Stimulated activated memory B cell treated with anti-CD40 and anti-IgM and Interleukin-4, amounts not matched to agents 10 μg/mL and 1 μg/mL and 100 μg/mL, for 72 hours (primary cell): ENCODE data around the gene TXNDC9.
A peak's percentile ranks its signal among the peaks of the same experiment; 100 is the strongest.
"Not testable (repeated sequence)": the region's sequence is repeated elsewhere in the genome, so short reads cannot be mapped to it uniquely, and the experiment has no call there.

Experiments used
- ATAC-seq: fragments of 150-1000 bp; cut with Tn5 transposase; 2 replicates; pipeline ENCODE4 v1.10.0; 2021
- H3K27ac Mint-ChIP-seq: one replicate; pipeline ENCODE4 v1.8.0; 2022; ENCODE audit warnings: mild to moderate bottlenecking, mixed read lengths
- H3K27me3 Mint-ChIP-seq: one replicate; pipeline ENCODE4 v1.8.0; 2022; ENCODE audit warnings: mixed read lengths
- H3K36me3 Mint-ChIP-seq: one replicate; pipeline ENCODE4 v1.8.0; 2022; ENCODE audit warnings: mixed read lengths
- H3K4me1 Mint-ChIP-seq: one replicate; pipeline ENCODE4 v1.8.0; 2022; ENCODE audit warnings: mixed read lengths
- H3K4me3 Mint-ChIP-seq: one replicate; pipeline ENCODE4 v1.8.0; 2022; ENCODE audit warnings: mild to moderate bottlenecking, moderate library complexity, mixed read lengths
- H3K9me3 Mint-ChIP-seq: one replicate; pipeline ENCODE4 v1.8.0; 2022; ENCODE audit warnings: mixed read lengths

Gene TXNDC9

DNA sequence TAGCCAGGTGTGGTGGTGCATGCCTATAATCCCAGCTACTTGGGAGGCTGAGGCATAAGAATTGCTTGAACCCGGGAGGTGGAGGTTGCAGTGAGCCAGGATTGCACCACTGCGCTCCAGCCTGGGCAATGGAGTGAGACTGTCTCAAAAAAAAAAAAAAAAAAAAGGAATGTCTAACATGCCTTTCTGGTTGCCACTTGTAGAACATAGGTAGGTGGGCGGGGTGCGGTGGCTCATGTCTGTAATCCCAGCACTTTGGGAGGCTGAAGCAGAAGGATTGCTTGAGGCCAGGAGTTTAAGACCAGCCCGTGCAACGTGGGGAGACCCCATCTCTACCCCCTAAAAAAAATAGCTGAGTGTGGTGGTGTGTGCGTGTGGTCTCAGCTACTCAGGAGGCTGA lies 9.3 kb upstream of the TXNDC9 start:
- H3K27me3 Mint-ChIP-seq, ATAC-seq, H3K9me3 Mint-ChIP-seq: not testable (repeated sequence)

DNA sequence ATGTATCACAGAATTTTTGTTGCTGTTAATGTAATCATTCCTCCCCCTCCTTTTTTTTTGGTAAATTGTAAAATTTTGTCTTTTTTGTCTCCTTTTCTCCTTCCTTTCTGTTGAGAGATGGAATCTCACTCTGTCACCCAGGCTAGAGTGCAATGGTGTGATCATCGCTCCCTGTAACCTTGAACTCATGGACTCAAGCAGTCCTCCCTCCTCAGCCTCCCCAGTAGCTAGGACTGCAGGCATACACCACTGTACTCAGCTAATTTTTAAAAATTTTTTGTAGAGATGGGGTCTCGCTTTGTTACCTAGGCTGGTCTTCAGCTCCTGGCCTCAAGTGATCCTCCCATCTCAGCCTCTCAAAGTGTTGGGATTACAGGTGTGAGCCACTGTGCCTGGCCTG lies 6.4 kb upstream of the TXNDC9 start:
- Mint-ChIP-seq H3K4me3 (no peak overlapping the region), H3K4me1 (peaks cover 52% of the 10 kb centered on the region), H3K36me3 (peaks cover 14% of the 10 kb centered on the region), H3K9me3 (no peaks in the 10 kb centered on the region), H3K27me3 (no peaks in the 10 kb centered on the region), H3K27ac (no peak overlapping the region)
- no peak for ATAC-seq

More for the DNA sequence above, 9.3 kb upstream of the TXNDC9 start:
- H3K4me1 Mint-ChIP-seq: peaks cover 74% of the 10 kb centered on the region
- not testable (repeated sequence) for H3K27ac Mint-ChIP-seq, H3K4me3 Mint-ChIP-seq
- H3K36me3 Mint-ChIP-seq: peaks cover 14% of the 10 kb centered on the region

DNA sequence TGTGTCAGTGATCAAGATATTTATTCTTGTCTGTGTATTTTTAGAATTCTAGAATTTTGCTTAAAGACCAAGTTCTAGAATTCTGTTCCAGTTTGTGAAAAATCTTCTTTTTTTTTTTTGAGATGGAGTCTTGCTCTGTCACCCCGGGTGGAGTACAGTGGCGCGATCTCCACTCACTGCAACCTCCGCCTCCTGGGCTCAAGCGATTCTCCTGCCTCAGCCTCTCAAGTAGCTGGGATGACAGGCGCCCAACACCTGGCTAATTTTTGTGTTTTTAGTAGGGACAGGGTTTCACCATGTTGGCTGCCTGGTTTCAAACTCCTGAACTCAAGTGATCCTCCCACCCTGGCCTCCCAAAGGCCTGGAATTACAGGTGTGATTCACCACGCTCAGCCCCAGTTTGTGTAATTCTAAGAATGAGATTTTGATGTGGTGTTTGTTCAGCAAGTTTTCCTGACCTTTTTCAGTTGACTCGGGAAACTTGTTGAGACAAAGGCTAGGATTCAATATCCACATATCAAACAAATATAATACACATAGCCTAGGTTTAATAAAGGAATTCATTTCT lies 4.6 kb upstream of the TXNDC9 start:
- Mint-ChIP-seq H3K27ac (no peak overlapping the region), H3K27me3 (no peaks in the 10 kb centered on the region), H3K4me1 (peaks cover 49% of the 10 kb centered on the region), H3K9me3 (no peaks in the 10 kb centered on the region), H3K36me3 (peaks cover 14% of the 10 kb centered on the region), H3K4me3 (no peak overlapping the region)
- no peak for ATAC-seq

DNA sequence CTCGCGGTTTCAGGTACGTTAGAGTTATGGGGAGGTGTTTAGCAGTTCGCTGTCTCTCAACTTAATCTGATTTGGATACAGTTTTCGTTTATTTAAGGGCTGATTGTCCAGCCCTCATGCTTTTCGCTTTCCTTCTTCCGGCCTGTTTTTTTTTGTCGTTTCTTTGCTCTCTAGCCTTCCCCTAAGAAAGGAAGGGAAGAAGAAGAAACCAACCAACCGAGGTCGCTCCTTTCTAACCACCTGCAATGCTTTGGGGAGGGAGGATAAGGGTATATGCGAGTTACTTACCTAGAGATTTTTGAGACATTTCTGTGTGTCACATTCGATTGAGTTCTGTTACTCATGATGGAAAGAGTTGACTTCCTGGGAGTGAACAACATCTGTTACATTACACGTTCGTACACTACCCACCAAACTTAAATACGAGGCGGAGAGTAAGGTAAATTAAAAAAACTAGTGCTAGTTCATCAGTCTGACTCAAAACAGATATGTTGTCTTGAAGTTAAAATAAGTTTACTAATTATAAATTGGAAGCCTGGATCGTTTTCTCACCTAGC lies 2.0 kb upstream of the TXNDC9 start:
- peaks cover 9% of the 10 kb centered on the region for H3K36me3 Mint-ChIP-seq
- no peak overlapping the region for H3K4me3 Mint-ChIP-seq
- no peak for ATAC-seq
- H3K27me3 Mint-ChIP-seq: no peaks in the 10 kb centered on the region
- H3K27ac Mint-ChIP-seq: no peak overlapping the region
- H3K9me3 Mint-ChIP-seq: no peaks in the 10 kb centered on the region
- H3K4me1 Mint-ChIP-seq: peaks cover 35% of the 10 kb centered on the region

DNA sequence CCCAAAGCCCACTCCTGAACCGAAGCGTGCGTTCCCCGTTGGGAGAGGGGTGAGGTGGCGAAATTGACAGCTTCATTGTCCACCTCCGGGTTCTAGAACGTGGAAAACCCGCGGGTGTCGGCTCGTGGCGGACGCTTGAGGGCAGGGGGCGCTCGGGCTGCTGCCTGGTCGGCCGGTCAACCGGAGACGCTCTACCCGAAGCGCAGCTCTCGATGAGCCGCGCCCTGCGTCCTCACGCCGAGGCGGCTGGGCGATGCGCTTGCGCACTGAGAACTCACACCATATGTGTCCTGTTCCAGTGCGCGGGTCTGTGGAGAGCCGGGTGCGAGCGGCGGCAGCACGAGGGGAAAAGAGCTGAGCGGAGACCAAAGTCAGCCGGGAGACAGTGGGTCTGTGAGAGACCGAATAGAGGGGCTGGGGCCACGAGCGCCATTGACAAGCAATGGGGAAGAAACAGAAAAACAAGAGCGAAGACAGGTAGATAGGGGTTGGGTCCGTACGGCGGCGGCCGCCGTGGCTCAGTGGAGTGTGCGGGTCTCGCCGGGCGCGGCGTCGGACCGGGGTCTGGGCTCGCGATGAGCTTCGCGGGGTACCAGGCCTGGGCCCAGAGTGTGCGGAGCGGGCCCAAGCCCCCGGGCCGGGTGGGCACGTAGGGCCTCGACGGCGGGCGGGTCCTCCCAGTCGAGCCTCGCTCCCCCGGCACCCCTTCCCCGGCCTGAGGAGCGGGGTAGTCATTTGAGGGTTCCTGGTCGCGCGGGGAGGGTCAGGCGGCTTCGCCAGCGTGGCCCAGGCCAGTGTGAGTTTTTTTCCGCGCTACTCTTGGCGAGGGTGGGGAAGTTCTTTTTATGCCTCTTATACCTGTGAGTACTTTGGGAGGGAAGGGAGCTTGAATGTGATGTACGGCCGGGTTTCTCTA lies 1.2 kb upstream of the TXNDC9 start, which contains the start of gene EIF5B:
Gene EIF5B (plus strand): TSS at position 277 of the 916 bp plus-strand sequence. CDS start 166 bp downstream, at position 443.
- H3K4me1 Mint-ChIP-seq: peaks cover 28% of the 10 kb centered on the region
- no peak within 1 kb of the TSS for H3K4me3 Mint-ChIP-seq
- no peaks in the 10 kb centered on the region for H3K9me3 Mint-ChIP-seq
- H3K36me3 Mint-ChIP-seq: peaks cover 6% of the 10 kb centered on the region
- H3K27me3 Mint-ChIP-seq: no peaks in the 10 kb centered on the region
- no peak within 1 kb of the TSS for H3K27ac Mint-ChIP-seq
- peak; percentile 90 for ATAC-seq

DNA sequence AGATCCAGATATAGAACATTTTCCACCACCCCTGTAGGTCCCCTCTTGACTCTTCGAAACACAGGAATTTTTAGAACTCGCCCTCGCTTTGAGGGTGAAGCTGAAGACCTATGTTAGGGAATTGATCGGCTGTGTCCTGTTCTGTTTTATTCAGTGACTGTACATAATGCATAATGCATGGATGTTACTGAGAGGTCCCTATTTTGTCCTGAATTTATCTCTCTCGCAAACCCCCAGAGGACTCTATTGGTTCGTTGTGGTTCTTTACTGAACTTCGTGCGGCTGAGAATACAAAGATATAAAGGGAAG lies 625 bp upstream of the TXNDC9 start:
- H3K4me1 Mint-ChIP-seq: peaks cover 22% of the 10 kb centered on the region
- no peak overlapping the region for H3K4me3 Mint-ChIP-seq

DNA sequence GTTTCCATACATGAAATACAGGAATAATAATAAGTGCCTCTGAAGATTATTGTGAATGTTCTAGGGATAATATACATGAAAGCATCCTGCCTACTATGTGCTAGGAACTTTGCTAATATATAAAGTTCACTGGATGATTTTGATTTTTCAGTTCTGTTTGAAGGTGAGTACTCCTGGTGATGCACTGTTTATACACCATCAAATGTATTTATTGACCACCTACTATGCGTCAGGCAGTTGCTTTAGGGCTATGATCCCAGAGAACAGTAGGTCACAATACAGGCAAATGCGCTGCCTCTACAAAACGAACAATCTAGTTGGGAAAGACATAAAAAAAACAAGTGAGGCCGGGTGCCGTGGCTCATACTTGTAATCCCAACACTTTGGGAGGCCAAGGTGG lies 10.7 kb downstream of the TXNDC9 start:
- Mint-ChIP-seq H3K27ac (no peak overlapping the region), H3K4me1 (peaks cover 5% of the 10 kb centered on the region), H3K9me3 (no peaks in the 10 kb centered on the region), H3K4me3 (no peak overlapping the region), H3K27me3 (no peaks in the 10 kb centered on the region), H3K36me3 (peaks cover 54% of the 10 kb centered on the region)
- no peak for ATAC-seq

More for the DNA sequence above, 625 bp upstream of the TXNDC9 start:
- H3K27ac Mint-ChIP-seq: no peak overlapping the region
- no peaks in the 10 kb centered on the region for H3K9me3 Mint-ChIP-seq
- peak; percentile 22 for ATAC-seq
- H3K27me3 Mint-ChIP-seq: no peaks in the 10 kb centered on the region
- H3K36me3 Mint-ChIP-seq: peaks cover 8% of the 10 kb centered on the region

DNA sequence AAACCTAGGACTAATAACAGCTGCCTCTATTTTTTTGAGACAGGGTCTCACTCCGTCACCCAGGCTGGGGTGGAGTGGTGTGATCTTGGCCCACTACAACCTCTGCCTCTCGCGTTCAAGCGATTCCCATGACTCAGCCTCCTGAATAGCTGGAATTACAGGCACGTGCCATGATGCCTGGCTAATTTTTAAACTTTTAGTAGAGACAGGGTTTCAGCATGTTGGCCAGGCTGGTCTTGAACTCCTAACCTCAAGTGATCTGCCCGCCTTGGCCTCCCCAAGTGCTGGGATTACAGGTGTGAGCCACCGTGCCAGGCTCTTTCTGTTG lies 18.3 kb downstream of the TXNDC9 start:
- not testable (repeated sequence) for H3K4me3 Mint-ChIP-seq, ATAC-seq, H3K27ac Mint-ChIP-seq, H3K4me1 Mint-ChIP-seq, H3K9me3 Mint-ChIP-seq, H3K27me3 Mint-ChIP-seq
- H3K36me3 Mint-ChIP-seq: peaks cover 52% of the 10 kb centered on the region

DNA sequence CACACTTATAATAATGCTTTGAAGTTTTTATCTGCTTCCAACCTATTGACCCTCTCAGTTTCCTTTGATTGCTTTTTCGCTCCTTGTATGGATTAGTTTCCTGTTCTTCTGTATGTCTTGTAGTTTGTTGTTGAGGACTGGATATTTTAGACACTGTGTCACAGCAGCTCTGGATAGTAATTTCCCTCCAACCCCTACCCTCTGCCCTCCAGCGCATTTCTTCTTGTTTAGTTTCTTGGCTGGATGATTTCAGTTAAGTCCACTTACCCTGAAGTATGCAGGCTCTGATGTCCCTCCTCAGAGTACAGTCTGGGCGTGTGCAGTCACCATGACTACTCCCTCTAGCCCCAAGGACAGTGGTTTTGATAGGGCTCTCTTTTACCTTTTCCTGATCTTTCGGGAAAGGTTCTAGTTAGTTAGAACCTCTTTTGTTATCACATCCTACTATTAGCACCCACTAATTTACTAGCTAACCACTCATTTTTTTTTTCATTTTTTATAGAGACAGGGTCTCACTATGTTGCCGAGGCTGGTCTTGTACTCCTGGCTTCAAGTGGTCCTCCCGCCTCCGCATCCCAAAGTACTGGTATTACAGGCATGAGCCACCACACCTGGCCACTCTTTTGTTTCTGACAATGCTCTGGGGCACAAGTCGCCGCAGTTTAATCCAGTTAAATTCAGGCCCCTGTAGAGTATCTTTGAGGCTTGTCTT lies 18.8 kb downstream of the TXNDC9 start:
- H3K4me3 Mint-ChIP-seq: no peak overlapping the region
- no peak for ATAC-seq
- peaks cover 5% of the 10 kb centered on the region for H3K9me3 Mint-ChIP-seq
- peaks cover 52% of the 10 kb centered on the region for H3K36me3 Mint-ChIP-seq
- H3K27ac Mint-ChIP-seq: no peak overlapping the region
- H3K27me3 Mint-ChIP-seq: no peaks in the 10 kb centered on the region
- H3K4me1 Mint-ChIP-seq: no peaks in the 10 kb centered on the region

DNA sequence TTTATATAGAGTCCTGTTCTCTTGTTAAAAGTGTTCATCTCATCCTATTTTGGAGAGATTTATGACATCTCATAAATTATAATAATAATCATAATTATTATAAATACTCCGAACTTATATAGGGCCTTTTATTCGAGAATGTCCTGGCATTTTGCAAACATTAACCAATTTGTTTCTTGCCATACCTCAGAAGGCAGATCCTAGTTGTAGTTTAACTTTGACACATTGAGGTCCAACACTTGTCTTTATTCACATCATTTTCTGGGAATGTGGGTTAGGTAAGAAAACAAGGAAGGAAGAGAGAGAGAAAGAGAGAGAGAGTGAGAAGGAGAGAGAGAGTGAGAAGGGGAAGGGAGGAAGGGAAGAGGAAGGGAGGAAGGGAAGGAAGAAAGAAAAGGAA lies 35.0 kb downstream of the TXNDC9 start, which contains the start of gene LYG1:
Gene LYG1 (minus strand): TSS at position 101 of the 400 bp plus-strand sequence. CDS start 5,527 bp downstream, outside the sequence.
- H3K27ac Mint-ChIP-seq, H3K9me3 Mint-ChIP-seq, H3K27me3 Mint-ChIP-seq, ATAC-seq, H3K4me3 Mint-ChIP-seq, H3K4me1 Mint-ChIP-seq: not testable (repeated sequence)
- H3K36me3 Mint-ChIP-seq: peaks cover 50% of the 10 kb centered on the region

DNA sequence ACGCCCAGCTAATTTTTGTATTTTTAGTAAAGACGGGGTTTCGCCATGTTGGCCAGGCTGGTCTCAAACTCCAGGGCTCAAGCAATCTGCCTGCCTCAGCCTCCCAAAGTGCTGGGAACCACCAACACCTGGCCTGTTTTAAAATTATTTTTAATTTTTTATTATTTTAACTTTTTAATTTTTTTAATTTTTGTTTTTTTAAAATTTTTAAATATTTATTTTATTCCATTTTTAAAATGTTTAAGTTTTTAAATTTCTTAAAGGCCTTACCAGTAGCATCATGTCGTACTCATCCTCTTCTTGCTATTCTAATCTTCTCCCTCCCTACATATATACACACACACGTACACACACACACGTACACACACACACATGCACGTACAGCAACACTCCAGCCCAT lies 36.6 kb downstream of the TXNDC9 start:
- Mint-ChIP-seq H3K36me3 (peaks cover 47% of the 10 kb centered on the region), H3K4me1 (no peaks in the 10 kb centered on the region), H3K4me3 (no peak overlapping the region), H3K27ac (no peak overlapping the region), H3K9me3 (peaks cover 3% of the 10 kb centered on the region), H3K27me3 (no peaks in the 10 kb centered on the region)
- no peak for ATAC-seq

DNA sequence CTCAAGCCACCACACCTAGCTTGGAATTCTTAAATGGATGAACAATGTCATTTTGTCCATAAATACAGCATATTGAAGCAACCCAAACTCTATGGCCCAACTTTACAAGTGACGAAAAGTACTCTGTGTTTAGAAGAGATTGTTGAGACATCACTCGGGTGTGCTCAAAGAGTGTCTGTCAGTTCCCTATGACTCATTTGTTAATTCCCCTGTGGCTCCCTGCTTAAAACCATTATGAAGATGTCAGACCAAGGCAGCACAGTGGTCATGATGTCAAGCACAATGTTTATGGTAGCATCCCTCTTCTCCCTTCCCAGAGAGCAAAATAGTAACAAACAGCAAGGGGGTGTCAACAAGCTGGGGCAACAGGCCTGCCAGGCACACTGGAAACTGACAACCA lies 38.1 kb downstream of the TXNDC9 start:
- peaks cover 3% of the 10 kb centered on the region for H3K9me3 Mint-ChIP-seq

DNA sequence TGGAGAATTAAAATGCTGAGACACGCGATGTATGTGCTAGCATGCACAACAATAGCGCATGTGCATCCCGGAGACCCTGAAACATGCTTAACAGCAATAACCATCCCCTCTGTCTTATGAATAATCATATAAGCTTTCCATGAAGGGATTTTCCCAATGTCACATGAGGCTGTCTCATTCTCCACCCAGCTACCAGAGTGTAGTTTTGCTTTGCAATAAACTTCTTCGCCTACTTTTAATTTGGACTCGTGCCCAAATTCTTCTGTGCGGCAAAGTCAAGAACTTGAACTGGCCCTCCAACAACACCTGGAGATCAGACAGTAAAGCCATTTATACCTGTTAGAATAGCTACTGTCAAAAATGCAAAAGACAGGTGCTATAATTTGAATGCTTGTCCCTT lies 50.6 kb downstream of the TXNDC9 start:
- H3K4me3 Mint-ChIP-seq: no peak overlapping the region
- no peaks in the 10 kb centered on the region for H3K4me1 Mint-ChIP-seq
- H3K9me3 Mint-ChIP-seq: peaks cover 5% of the 10 kb centered on the region
- ATAC-seq: no peak
- no peak overlapping the region for H3K27ac Mint-ChIP-seq
- H3K36me3 Mint-ChIP-seq: peaks cover 51% of the 10 kb centered on the region
- H3K27me3 Mint-ChIP-seq: no peaks in the 10 kb centered on the region

More for the DNA sequence above, 38.1 kb downstream of the TXNDC9 start:
- Mint-ChIP-seq H3K4me1 (no peaks in the 10 kb centered on the region), H3K27me3 (no peaks in the 10 kb centered on the region), H3K36me3 (peaks cover 37% of the 10 kb centered on the region), H3K4me3 (no peak overlapping the region), H3K27ac (no peak overlapping the region)
- no peak for ATAC-seq

DNA sequence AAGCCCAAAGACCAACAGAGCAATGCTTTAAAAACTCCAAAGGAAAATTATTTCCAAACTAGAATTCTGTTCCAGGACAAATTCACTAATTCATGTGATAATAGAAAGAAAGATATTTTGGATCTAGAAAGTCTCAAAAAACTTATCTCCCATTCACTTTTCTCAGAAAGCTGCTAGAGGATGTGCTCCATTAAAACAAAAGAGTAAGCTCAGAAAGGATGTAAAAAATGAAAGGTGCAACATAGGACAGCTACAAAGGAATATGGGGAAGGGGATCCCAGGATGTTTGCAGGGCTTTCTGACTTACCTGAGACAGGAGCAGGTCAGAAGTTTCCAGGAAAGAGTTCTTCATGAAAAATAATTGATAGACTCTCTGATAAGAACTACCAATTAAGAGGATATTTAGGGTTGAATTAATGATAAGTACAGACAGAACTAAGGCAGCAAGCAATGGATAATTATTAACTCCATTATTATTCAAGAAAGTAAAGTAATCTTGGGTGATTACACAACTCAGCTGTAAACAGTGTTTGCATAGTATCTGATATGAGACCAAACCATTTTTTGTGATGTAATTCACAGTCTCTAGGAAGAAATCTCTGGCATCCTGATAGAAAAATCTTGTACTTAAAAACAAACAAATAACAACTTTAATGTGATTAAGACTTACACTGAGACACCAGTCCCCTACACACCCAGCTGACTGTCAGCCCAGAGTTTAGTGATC lies 56.0 kb downstream of the TXNDC9 start:
- Mint-ChIP-seq H3K4me3 (no peak overlapping the region), H3K27me3 (no peaks in the 10 kb centered on the region), H3K27ac (no peak overlapping the region), H3K36me3 (peaks cover 61% of the 10 kb centered on the region), H3K9me3 (peaks cover 7% of the 10 kb centered on the region), H3K4me1 (no peaks in the 10 kb centered on the region)
- ATAC-seq: no peak

DNA sequence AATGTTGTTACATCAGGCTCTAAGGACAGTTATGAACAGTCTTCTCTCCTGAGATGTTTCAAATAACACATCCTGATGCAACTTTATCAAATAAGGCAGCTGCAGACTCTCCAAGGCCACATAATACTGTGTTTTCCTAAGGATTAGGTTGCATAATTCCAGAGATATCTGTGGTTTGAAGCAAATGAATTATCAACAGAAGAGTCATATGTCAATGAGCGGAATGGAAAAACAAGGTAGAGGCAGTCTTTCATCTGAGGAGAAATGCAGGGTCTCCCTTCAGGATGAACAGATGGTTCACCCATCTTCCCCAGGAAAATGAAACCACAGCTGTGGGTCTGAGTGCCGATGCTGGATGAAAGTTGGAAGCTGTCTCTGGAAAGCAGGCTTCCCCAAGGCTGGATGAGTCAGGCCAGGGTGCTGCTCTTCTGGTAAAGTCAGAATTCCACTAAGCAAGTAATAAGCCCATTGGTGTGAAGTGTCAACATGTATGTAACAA lies 57.3 kb downstream of the TXNDC9 start:
- Mint-ChIP-seq H3K4me1 (no peaks in the 10 kb centered on the region), H3K36me3 (peaks cover 48% of the 10 kb centered on the region), H3K27ac (no peak overlapping the region), H3K9me3 (peaks cover 7% of the 10 kb centered on the region), H3K4me3 (no peak overlapping the region), H3K27me3 (no peaks in the 10 kb centered on the region)
- no peak for ATAC-seq
